NCI-H2227 (cell line): ENCODE data around the gene DTNB.
"Not testable (repeated sequence)": the region's sequence is repeated elsewhere in the genome, so short reads cannot be mapped to it uniquely, and the experiment has no call there.

Experiments used
- DNase-seq: peaks from one replicate; lab custom pipeline; 2025; ENCODE audit not compliant: unreplicated experiment; lab: John Stamatoyannopoulos, UW

The DTNB gene

DNA sequence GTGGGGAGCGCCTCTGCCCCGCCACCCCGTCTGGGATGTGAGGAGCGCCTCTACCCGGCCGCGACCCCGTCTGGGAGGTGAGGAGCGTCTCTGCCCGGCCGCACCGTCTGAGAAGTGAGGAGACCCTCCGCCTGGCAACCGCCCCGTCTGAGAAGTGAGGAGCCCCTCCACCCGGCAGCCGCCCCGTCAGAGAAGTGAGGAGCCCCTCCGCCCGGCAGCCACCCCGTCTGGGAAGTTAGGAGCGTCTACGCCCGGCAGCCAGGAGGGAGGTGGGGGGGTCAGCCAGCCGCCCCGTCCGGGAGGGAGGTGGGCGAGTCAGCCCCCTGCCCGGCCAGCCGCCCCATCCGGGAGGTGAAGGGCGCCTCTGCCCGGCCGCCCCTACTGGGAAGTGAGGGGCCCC is 39.6 kb downstream of the DTNB start:
- not testable (repeated sequence) for DNase-seq

DNA sequence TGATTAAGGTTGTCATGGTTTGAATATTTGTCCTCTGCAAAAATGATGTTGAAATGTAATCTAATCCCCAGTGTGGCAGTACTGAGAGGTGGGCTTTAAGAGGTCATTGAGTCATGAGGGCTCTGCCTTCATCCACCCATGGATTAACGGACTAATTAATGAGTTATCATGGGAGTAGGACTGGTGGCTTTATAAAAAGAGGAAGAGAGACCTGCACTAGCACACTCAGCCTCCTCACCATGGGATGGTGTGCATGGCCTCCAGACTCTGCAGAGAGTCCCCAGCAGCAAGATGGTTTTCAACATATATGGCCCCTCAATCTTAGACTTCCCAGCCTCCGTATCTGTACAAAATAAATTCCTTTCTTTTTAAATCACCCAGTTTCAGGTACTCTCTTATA is 41.0 kb downstream of the DTNB start:
- DNase-seq, result no peak

DNA sequence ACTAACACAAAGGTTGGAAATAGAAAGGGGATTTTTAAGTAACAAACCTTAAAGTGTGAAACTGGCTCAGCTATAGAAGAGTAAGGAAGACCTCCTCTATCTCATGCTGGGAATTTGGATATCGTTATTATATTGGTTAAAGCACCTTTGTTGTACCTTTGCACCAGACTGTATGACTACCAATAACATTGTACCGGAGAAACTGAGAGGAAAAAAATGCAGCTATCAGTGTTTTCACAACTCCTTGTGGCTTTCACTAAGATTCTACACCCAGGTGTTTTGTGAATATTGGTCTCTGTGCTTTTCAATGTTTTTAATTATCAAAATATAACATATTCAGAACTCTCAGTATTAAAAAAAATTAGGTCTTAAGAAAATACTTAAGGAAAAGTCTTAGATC is 48.7 kb downstream of the DTNB start:
- no peak for DNase-seq

DNA sequence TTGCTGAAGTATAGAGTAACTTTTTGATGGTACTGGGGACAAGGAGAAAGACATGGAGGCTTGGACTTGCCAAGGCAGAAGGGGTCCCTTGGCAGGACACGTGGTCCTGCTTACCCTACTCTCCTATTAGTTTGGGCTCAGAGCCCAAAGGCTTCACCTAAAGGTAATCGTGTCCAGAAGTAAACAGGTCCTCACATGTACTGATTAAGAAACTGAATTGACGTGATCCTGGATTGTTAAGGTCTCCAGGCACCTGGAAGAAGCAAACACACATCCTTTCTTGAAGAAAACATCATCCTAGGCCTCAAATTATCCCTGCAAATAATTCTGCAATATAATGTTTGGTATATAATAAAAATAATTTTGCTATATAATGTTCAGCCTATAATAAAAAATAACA is 50.0 kb downstream of the DTNB start:
- no peak for DNase-seq

DNA sequence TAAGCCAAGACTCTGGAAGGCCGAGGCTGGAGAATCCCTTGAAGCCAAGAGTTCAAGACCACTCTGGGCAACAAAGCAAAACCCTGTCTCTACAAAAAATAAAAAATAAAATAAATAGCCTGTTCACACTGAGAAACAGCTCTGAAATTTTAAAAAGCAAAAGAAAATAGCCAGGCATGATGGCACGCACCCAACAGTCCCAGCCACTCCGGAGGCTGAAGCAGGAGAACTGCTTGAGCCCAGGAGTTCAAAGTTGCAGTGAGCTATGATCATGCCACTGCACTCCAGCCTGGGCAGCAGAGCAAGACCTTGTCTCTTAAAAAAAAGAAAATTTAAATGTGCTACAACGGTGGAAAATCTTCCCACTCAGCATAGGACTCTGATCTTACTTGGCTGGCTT is 52.7 kb downstream of the DTNB start:
- no peak for DNase-seq

DNA sequence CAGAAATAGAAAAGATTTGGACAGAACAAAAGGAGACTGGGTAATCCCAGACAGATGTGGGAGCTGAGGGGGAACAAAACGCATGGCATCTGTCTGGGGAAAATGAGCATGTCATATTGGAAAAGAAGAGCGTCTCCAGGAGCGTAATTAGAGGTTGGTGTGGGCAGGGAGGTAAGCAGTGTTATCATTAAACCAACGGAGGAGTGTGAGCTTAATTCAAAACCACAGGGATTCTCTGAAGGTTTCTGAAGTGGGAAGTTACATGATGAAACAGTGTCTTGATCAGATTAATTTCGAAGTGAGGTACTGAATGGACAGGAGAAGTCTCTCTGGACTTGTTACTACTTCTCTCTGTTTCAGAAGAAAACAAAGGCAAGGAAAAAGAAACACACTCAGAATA is 53.3 kb downstream of the DTNB start:
- DNase-seq, result peak; percentile 78

DNA sequence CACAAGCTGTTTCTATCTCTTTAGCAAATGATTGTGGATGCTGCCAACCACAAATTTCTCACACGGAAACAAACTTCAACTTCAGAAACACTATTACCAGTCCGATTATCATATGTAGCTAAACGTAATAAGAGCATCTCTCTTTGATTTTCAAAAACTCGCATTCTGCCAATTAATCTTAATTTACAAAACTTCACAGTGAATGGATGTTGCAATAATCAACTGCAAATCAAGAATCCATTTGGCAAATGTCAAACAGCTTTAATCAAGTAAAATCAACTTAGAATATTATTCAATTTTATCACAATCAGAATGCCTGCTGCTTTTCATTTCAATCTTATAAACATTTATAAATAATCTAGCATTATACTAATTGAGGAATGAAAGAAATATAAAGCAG is 54.2 kb downstream of the DTNB start:
- DNase-seq, result no peak

DNA sequence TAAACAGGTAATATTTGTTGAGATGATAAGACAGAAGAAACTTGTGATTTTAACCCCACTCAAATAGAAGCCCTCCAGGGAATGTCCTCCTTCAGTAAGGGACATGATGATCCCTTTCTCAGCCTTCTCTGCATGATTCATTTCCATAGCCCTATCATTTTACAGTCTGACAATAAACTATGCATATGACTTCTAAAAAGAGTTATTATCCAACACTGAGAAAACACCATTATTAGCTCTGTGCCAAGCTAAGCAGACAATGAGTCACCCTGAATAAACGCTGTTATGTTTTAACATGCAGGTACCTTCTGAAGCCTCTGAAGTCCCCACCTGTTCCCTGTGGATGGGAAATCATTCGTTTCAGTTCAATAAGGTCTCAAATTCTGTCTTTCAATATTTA is 54.7 kb downstream of the DTNB start:
- DNase-seq, result no peak

DNA sequence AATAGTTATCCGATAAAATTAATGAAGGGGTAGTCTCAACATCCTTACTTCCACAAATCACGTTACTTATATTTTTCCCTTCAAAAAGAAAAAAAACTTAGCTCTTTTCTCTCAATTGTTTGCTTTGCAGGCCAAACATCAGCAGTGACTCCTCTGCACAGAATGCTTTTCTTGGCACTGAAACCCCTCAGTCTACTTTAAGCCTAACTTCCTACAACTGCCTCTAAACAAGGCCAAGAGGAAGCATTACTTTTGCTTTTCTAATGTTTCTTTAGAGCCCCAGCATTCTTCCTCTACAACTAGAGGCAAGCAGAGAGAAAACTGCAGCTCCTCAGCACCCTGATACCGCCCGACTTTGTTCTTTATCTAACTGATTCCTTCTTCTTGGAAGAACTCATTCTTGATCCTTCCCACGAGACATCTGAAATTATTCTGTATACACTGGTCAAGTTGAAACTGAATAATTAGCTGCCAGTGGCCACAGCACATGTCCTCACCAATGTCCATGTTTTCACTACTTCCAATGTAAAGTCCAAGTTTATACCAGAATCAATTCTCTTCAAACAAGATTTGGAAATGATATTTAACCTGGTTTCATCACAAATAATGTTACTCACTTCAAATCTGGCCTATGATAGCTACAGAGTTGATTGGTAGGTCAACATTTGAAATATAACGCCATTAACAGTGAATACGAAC is 55.3 kb downstream of the DTNB start:
- DNase-seq, result no peak

DNA sequence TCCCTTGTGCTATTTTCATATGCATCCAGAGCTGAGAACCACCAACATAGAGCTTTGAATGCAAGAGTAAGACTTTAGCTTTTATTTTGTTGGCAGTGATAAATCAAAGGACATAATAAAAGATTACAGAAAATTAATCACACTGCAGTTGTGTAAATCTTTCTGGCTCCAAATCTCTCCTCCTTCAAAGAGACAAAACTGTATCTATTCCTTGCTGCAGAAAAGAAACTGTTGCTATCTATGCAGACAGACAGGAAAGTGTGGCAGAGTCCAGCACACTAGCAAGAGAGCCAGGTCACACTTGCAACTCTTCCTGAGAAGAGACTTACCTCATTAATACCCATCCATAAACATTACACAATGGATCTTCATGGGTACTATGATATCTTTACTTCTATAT is 57.5 kb downstream of the DTNB start:
- DNase-seq, result no peak

DNA sequence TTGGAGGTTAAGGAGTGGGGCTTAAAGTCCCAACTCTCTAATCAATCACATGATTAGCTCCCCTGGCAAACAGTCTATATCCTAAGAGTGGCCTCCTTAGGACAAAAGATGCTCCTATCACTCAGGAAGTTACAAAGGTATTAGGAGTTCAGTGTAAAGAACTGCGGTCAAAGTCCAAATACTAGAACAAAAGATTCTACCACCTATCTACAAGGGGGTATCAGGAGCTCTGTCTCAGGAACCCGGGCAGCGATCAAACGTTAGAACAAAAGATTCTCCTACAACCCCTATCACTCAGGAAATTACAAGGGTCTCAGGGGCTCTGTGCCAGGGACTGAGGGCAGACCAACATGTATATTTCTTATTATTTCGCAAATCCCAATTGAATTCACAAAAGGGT is 58.0 kb downstream of the DTNB start:
- no peak for DNase-seq

DNA sequence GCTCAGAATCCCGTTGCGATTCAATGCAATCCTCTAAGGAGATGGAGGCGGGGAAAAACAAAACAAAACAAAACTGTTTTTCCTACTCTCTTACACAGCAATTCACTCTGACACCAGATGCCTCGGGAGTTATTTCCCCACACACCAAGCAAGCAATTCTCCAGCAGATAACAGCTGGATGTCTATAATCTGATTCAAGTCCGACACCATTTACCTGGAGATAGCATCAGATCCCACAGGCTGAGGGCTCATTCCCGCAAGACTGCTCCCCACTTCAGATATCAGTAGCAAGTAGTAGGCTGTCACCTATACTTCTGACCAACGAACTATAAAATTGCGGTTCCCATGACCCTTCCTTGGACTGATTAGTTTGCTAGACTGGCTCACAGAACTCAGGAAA is 58.7 kb downstream of the DTNB start:
- no peak for DNase-seq

DNA sequence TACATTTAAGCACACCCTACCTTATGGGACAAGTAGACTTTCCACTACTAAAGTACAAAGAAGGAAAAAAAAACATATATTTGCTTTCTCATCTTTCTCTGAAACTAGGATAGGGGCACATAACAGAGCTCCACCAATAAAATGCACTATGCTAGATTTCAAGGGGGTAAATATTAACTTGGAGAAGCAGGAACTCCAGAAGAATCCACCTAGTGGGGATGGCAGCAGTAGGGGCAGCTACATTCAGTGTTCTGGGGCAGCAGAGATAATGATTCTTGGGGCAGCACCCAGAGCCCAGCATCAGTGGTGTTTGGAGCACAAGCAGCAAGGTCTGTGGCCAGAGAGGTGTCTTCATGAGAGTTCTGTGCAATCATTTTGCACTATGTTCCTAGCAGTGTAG is 64.7 kb downstream of the DTNB start:
- DNase-seq, result no peak

DNA sequence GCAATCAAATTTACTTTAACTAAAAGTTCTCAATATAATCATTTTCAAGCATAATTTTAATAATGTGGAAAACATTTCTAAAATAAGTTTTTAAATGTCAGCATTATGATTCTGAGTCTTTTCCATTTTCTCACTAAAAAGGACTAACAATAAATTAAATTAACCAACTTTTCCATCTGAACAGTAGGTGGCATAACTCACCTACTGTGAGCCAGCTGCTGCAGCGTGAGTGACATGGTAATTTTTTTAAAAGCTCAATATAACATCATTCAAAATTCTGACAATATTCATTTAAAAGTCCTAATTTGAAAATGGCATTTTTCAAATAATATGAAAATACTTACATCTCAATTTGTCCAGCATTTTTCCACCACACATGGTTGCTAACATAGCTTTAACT is 66.5 kb downstream of the DTNB start:
- DNase-seq, result peak; percentile 38

DNA sequence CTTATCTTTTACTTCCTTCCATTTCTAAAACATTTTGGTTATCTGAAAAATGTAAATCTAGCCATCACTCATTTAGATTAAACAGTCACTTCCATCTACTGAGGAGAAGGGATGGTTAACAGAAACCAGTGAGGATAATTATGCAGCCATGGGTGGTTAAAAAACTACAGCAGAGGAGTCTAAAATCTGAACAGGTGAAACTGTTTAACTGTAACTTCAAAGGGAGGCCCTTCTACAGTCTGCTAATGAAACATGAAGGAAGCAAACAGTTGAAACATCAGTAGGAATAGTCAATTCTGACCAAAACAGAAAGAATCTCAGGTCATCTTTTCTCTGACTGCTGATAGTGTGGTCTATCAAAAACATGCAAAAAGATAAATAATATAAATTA is 71.0 kb downstream of the DTNB start:
- no peak for DNase-seq

DNA sequence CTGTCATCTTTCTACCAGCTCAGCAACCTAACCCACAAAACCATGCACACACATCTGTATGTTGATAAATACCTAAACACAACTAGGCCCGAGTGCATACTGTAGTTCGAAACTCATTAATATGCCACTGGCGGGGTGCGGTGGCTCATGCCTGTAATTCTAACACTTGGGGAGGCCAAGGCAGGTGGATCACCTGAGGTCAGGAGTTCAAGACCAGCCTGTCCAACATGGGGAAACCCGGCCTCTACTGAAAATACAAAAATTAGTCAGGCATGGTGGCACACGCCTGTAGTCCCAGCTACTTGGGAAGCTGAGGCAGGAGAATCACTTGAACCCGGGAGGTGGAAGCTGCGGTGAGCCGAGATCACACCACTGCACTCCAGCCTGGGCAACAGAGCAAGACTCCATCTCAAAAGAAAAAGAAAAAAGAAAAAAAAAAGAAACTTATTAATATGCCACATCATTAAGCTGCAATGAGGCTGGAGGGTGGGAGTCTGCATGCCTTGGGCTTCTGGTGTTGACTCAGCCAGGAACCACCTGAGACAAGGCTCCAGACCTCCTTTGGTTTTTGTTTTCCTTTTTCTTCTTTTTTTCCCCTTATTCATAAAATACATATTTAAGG is 71.6 kb downstream of the DTNB start:
- not testable (repeated sequence) for DNase-seq

DNA sequence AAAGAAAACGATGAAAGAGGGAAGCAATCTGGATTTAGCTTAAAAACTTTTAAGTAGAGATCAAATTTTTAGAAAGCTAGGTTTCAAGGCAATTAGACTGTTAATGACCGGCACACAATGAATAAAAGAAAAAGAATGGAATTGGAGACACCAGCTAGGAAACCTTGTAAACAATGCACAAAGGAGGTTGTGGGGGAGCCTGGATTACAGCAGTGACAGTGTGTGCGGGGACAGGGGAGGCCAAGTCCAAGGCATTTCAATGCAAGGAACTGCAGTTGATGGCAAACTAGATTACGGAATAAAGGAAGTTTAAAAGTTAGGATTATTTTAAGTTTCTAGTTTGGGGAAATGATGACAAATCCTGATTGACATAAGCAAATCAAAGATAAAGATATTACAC is 74.5 kb downstream of the DTNB start:
- DNase-seq, result no peak

DNA sequence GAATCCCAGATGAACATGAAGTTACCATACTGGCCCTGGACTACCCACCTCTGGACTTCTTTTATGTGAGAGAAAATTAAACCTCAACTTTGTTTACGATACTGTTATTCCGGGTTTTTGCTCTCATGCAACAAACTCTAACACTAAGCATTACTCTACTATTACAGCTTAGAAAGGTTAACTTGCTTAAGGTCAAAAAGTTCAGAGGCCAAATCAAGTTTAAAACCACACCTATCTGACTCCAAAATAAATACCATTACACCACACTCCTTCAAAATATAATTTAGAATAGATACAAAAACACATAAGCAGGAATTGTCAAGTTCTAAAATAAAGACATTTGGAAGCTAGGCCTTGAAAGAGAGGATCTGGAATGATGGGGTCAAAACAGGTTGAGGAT is 75.0 kb downstream of the DTNB start:
- DNase-seq, result no peak

DNA sequence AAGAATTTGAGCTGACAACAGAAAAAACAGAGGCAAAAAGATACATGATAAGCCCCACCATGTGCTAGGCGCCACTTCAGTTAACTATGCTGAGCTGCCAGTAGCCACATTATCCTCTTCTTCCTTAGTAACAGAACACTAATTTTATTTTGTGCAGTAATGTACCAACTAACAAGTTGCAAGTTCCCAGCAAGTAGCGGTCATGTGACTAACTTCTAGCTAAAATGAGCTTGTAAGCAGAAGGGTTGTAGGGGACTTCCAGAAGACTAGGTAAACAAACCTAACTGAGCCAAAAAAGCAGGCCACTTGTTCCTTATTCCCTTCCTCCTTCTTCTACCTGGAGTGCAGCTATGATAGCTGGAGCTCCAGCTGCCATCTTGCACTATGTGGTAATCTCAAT is 75.5 kb downstream of the DTNB start:
- no peak for DNase-seq

DNA sequence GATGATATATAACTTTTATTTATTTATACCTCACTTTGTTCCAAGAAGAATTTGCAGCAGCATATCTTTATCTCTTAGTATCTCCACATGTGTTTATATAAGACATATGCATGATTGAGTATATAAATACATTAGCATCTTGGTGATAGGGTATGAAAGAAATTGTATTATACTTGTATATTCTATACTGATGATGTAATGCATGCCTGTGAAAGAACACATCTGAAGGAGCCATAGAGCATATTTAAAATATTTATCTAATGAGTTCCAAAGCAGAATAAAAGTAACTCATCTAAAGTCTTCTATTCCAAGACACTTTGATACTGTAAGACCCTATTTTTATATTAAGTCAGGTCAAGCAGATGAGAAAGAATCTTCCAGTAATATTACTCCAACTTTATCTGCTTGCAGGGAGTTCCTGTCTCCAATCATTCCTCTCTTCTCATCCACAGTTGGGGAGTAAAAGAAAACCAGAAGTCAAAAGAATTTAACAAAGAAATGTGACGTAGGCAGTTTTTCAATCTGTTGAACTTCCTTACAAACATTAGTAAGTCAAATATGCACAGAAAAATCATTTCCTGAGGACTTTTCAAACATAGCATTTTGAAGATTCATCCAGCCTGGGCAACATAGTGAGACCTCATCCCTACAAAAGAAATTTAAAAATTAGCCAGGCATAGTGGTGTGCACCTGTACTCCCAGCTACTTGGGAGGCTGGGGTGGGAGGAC is 76.7 kb downstream of the DTNB start:
- DNase-seq, result no peak

DNA sequence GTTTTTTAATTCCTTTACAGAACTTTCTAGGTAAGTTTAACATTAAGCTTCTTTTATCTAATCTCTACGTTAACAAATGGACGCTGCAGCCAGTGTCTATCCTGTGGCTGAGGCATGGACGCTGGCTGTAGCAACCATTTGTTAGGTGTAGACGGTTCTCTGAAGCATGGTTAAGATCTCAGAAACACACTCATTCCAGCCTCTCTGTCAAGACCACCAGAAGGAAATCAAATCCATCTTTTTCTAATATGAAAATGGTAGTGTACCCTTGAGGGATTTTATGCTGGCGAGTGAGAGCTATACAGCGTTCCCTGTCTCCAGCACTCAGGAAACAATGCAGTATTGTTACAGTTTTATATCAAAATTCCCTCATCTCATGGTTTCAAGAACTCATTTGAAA is 78.0 kb downstream of the DTNB start:
- no peak for DNase-seq

DNA sequence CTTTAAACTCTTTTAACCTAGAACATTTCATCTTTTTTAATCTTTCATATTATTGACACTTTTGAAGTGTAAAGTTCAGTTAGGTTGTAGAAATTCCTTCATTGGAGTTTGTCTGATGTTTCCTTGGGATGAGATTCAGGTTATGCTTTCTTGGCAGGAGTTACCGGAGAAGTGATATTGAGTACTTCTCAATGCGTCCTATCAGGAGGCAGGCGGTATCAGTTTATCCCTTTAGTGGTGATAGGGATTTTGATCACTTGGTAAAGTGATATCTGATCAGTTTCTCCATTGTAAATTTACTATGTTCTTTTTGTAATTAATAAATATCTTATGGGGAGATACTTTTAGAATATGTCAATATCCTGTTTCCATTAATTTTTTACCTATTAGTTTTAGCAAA is 78.4 kb downstream of the DTNB start:
- DNase-seq, result no peak
